Epithelial cell of proximal tubule (primary cell): ENCODE results near the gene UNG. TPM values are rescaled to one million over a fixed set of nuclear protein-coding genes. Genes with fewer than 3 reads are reported as not detected.

Experiments
- DNase-seq: peaks from one replicate; pipeline ENCODE4 v3.0.0-alpha.2; 2011; ENCODE audit warnings: low read depth
- H3K4me3 ChIP-seq: 2 replicates; pipeline ENCODE4 v1.5.1; 2011; ENCODE audit warnings: low read depth, mild to moderate bottlenecking, low read length
- total RNA-seq: library from RNA; depleted of rRNA; stranded (reverse); fragments of >200 nt; gene quantifications from 2 replicates; pipeline ENCODE4 v1.2.3, GENCODE V29; 2015
- TF ChIP-seq, protein P1 (sequence below): conservative IDR thresholded peaks from 2 replicates; pipeline ENCODE4 v1.5.1; 2012; ENCODE audit warnings: low read depth, mild to moderate bottlenecking, low read length

UNG gene
- total RNA-seq, 1 donor from 2014 or later: 118 TPM

- H3K4me3 ChIP-seq: no peak overlapping the region
- no peak for DNase-seq
- TF ChIP-seq, protein P1, sequence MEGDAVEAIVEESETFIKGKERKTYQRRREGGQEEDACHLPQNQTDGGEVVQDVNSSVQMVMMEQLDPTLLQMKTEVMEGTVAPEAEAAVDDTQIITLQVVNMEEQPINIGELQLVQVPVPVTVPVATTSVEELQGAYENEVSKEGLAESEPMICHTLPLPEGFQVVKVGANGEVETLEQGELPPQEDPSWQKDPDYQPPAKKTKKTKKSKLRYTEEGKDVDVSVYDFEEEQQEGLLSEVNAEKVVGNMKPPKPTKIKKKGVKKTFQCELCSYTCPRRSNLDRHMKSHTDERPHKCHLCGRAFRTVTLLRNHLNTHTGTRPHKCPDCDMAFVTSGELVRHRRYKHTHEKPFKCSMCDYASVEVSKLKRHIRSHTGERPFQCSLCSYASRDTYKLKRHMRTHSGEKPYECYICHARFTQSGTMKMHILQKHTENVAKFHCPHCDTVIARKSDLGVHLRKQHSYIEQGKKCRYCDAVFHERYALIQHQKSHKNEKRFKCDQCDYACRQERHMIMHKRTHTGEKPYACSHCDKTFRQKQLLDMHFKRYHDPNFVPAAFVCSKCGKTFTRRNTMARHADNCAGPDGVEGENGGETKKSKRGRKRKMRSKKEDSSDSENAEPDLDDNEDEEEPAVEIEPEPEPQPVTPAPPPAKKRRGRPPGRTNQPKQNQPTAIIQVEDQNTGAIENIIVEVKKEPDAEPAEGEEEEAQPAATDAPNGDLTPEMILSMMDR: no peak
Measured at GRCh38 chr12:109056891-109057290, 40.5 kb upstream of the UNG start.

DNA sequence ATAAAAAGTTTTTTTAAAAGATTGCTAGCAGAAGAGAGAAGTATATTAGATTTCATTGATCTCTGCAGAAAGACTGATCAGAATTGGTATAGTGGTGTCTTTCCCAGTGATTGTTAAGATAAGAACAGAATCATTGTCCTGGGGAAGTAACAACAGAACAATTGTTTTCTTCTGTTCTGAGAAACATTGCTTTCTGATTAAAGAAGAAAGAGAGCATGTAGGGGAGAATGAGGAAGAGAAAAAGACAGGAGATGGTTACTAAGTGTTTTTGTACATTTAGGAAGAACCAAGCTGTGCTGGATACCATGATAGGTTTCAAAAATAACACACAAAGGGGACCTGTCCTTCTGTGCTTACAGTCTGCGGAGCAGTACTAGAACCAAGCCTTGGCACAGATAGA, 40.0 kb upstream of the UNG start:
- H3K4me3 ChIP-seq: no peak overlapping the region
- no peak for DNase-seq
- TF ChIP-seq, protein P1: no peak

- DNase-seq: no peak
- TF ChIP-seq, protein P1: no peak
- H3K4me3 ChIP-seq: no peak overlapping the region
Measured at GRCh38 chr12:109058773-109059172, 38.6 kb upstream of the UNG start.

DNA sequence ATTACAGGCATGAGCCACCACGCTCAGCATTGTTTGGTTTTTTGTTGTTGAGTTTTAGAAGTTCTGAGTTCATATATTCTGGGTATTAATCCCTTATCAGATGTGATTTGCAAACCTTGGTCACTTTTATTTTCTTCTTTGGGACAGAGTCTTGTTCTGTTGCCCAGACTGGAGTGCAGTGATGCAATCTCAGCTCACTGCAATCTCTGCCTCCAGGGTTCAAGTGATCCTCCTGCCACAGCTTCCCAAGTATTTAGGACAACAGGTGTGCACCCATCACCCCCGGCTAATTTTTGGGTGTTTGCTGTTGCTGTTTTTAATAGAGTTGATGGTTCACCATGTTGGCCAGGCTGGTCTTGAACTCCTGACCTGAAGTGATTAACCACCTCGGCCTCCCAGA, 33.3 kb upstream of the UNG start:
- TF ChIP-seq, protein P1: no peak
- no peak for DNase-seq
- H3K4me3 ChIP-seq: no peak overlapping the region

DNA sequence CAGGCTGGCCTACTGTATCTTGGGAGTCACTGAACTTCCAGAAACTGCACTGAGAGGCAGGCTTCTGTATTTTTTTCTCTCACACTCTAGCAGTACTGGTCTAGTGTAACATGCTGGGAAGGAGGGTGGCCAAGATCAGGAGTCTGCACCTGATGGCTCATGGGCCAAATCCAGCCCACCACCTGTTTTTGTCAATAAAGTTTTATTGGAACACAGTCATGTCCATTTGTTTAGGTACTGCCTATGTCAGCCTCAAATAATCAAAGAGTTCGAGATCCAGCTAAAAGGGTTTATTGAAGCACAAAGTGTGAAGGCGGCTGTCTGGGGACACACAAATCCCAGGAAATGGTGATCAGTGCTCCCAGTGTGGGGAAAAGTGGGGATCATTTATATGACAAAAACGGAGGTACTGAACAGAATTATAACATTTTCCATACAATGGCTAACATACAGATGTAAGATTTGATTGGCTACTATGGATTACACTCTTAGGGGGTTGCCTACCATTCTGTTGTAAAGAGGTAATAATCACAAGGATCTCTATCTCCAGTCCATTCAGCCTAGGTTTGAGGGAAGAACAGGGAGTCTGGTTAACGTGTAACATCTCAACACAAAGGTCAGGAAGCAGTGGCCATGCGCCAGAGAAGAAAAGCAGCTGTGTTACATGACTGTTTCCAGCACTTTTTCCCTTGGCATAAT, 32.1 kb upstream of the UNG start:
- H3K4me3 ChIP-seq: no peak overlapping the region
- TF ChIP-seq, protein P1: no peak
- no peak for DNase-seq

GRCh38 chr12:109065853-109066193, 31.6 kb upstream of the UNG start:
- DNase-seq: no peak
- TF ChIP-seq, protein P1: no peak
- H3K4me3 ChIP-seq: no peak overlapping the region
